CD14-positive monocyte (primary cell): ENCODE measurements around the gene MT1A. TPM values are rescaled to one million over a fixed set of nuclear protein-coding genes. Genes with fewer than 3 reads are reported as not detected.

ENCODE experiments used
- DNase-seq, 3 donors: peaks; one replicate each; pipeline ENCODE4 v3.0.0-alpha.2; 2011 to 2022
- H2AFZ ChIP-seq: 2 replicates; pipeline ENCODE4 v1.6.0; 2012; ENCODE audit warnings: mild to moderate bottlenecking, low read depth, low read length, inconsistent platforms; ENCODE audit not compliant: insufficient read depth, poor library complexity, severe bottlenecking
- H3K27ac ChIP-seq, 2 donors: 1 replicate in 1 of 2; 2 replicates in 1 of 2; pipeline ENCODE4 v1.5.1; 2012 to 2013; ENCODE audit warnings: low read length in 2 of 2, control low read depth in 1 of 2, inconsistent platforms in 1 of 2, low read depth in 1 of 2, mild to moderate bottlenecking in 1 of 2
- H3K27me3 ChIP-seq, 2 donors: one replicate each; pipeline versions ENCODE4 v1.6.0 to v1.6.1; 2011 to 2013; ENCODE audit warnings: low read length in 2 of 2; ENCODE audit not compliant: control insufficient read depth in 2 of 2, insufficient read depth in 2 of 2
- H3K36me3 ChIP-seq, 2 donors: replicated peaks in 1 of 2; 1 replicate in 1 of 2; 2 replicates in 1 of 2; pipeline versions ENCODE4 v1.5.1 to v1.6.1; 2012 to 2013; ENCODE audit warnings: low read length in 2 of 2, control low read depth in 1 of 2, inconsistent platforms in 1 of 2, mild to moderate bottlenecking in 1 of 2; ENCODE audit not compliant: insufficient read depth in 2 of 2, control insufficient read depth in 1 of 2
- H3K4me1 ChIP-seq, 2 donors: 1 replicate in 1 of 2; 2 replicates in 1 of 2; pipeline versions ENCODE4 v1.5.1 to v1.6.1; 2012 to 2013; ENCODE audit warnings: low read length in 2 of 2, control low read depth in 1 of 2, inconsistent platforms in 1 of 2, mild to moderate bottlenecking in 1 of 2, moderate library complexity in 1 of 2; ENCODE audit not compliant: insufficient read depth in 2 of 2, control insufficient read depth in 1 of 2
- H3K4me2 ChIP-seq: replicated peaks from 2 replicates; pipeline ENCODE3; 2012; ENCODE audit warnings: low read length, moderate library complexity, mild to moderate bottlenecking; ENCODE audit not compliant: poor library complexity, severe bottlenecking; ENCODE audit errors: extremely low read depth
- H3K4me3 ChIP-seq, 3 experiments: fragments of 200-600 bp in 1 of 3; sonication (generic) in 1 of 3; replicated peaks in 1 of 3; 1 replicate in 2 of 3; 2 replicates in 1 of 3; pipeline ENCODE4 v1.5.1; 2011 to 2013; ENCODE audit warnings: low read length in 3 of 3, mild to moderate bottlenecking in 3 of 3, control low read depth in 2 of 3, low read depth in 2 of 3, inconsistent platforms in 1 of 3, moderate library complexity in 1 of 3
- H3K79me2 ChIP-seq: 2 replicates; pipeline ENCODE4 v1.6.0; 2012; ENCODE audit warnings: mild to moderate bottlenecking, control low read depth, inconsistent platforms, low read length, moderate library complexity; ENCODE audit not compliant: insufficient read depth
- H3K9ac ChIP-seq: 2 replicates; pipeline ENCODE4 v1.6.0; 2017; ENCODE audit warnings: low read length, mild to moderate bottlenecking; ENCODE audit not compliant: insufficient read depth, poor library complexity, severe bottlenecking
- H3K9me3 ChIP-seq, 2 donors: replicated peaks in 1 of 2; 1 replicate in 1 of 2; 2 replicates in 1 of 2; pipeline versions ENCODE4 v1.5.1 to v1.6.1; 2012 to 2013; ENCODE audit warnings: low read length in 2 of 2, control low read depth in 1 of 2; ENCODE audit not compliant: control insufficient read depth in 1 of 2, insufficient read depth in 1 of 2
- H4K20me1 ChIP-seq: 2 replicates; pipeline ENCODE4 v1.6.0; 2012; ENCODE audit warnings: mild to moderate bottlenecking, low read length, control low read depth, moderate library complexity; ENCODE audit not compliant: insufficient read depth
- H3K27ac Mint-ChIP-seq, 7 donors: one replicate each; pipeline ENCODE4 v1.8.0; 2020; ENCODE audit warnings: mild to moderate bottlenecking in 7 of 7, mixed read lengths in 7 of 7, moderate library complexity in 6 of 7, inconsistent platforms in 2 of 7
- H3K27me3 Mint-ChIP-seq, 3 donors: one replicate each; pipeline ENCODE4 v1.8.0; 2021 to 2022; ENCODE audit warnings: low read depth in 3 of 3, mild to moderate bottlenecking in 3 of 3, mixed read lengths in 3 of 3, moderate library complexity in 3 of 3, inconsistent platforms in 1 of 3
- H3K36me3 Mint-ChIP-seq, 2 donors: one replicate each; pipeline ENCODE4 v1.8.0; 2020; ENCODE audit warnings: mixed read lengths in 2 of 2, inconsistent platforms in 1 of 2, mild to moderate bottlenecking in 1 of 2
- H3K4me1 Mint-ChIP-seq: one replicate; pipeline ENCODE4 v1.8.0; 2020; ENCODE audit warnings: mild to moderate bottlenecking, mixed read lengths
- H3K4me3 Mint-ChIP-seq, 2 donors: one replicate each; pipeline ENCODE4 v1.8.0; 2020; ENCODE audit warnings: mild to moderate bottlenecking in 2 of 2, mixed read lengths in 2 of 2, moderate library complexity in 1 of 2
- H3K9me3 Mint-ChIP-seq, 7 donors: one replicate each; pipeline ENCODE4 v1.8.0; 2020 to 2022; ENCODE audit warnings: mixed read lengths in 7 of 7, mild to moderate bottlenecking in 6 of 7, moderate library complexity in 6 of 7, inconsistent platforms in 2 of 7
- CTCF ChIP-seq: fragments of 200-600 bp; IDR thresholded peaks from one replicate; pipeline ENCODE4 v1.8.0; 2022; ENCODE audit warnings: antibody characterized with exemption, mild to moderate bottlenecking
- WGBS: methylation state at CpG from one replicate; pipeline ENCODE4 v1.1.5; 2013; ENCODE audit warnings: missing lambda C conversion rate; ENCODE audit not compliant: insufficient coverage; 5-methylcytosine and 5-hydroxymethylcytosine counted together
- intact Hi-C, 2 donors: fragments of 100-400 bp; cut with micrococcal nuclease; formaldehyde crosslinking; loops; one replicate each; pipeline versions ENCODE4 v1.15.0 to v1.15.1; 2023
- polyA plus RNA-seq, 3 donors: library from polyadenylated mRNA; depleted of rRNA in 1 of 3; unstranded in 2 of 3; stranded (reverse) in 1 of 3; fragments of 300-500 nt in 2 of 3; fragments of >200 nt in 1 of 3; fragmentation: Illumina TruSeq in 2 of 3; gene quantifications; 1 replicate in 2 of 3; 2 replicates in 1 of 3; pipeline ENCODE4 v1.2.3, GENCODE V29; 2012 to 2021

Gene MT1A
- polyA plus RNA-seq, 3 donors, result not detected

- Mint-ChIP-seq H3K27ac (no peak overlapping the region), H3K9me3 (peaks cover 0 to 11% (median 2%) of the 10 kb centered on the region in 7 donors), H3K4me3 (peak overlapping the region; percentile 71 to 87), H3K4me1 (peaks cover 9% of the 10 kb centered on the region), H3K27me3 (peaks cover 62 to 72% (median 70%) of the 10 kb centered on the region in 3 donors), H3K36me3 (peaks cover 5% of the 10 kb centered on the region in 2 donors)
- Histone ChIP-seq H3K36me3 (no peaks in the 10 kb centered on the region), H3K9ac (no peak overlapping the region), H2AFZ (peak overlapping the region; percentile 21), H3K4me1 (peaks cover 0 to 5% of the 10 kb centered on the region in 2 donors), H3K79me2 (no peaks in the 10 kb centered on the region), H4K20me1 (no peaks in the 10 kb centered on the region), H3K4me2 (peak overlapping the region; percentile 36), H3K27ac (no peak overlapping the region), H3K9me3 (peaks cover 0 to 11% of the 10 kb centered on the region in 2 donors), H3K27me3 (peaks cover 25 to 66% of the 10 kb centered on the region in 2 donors), H3K4me3 (peak overlapping the region in 1 of 3 experiments; percentile 42)
- no peak for TF ChIP-seq CTCF
- 2% methylated on average over 25 of the region's 32 CpGs for WGBS
- no peak for DNase-seq
- intact Hi-C loops, result no loop called here
These were observed 37.3 kb downstream of the MT1A start for GRCh38 chr16:56675685-56676210.

- Histone ChIP-seq H4K20me1 (no peaks in the 10 kb centered on the region), H3K4me1 (peaks cover 6 to 12% of the 10 kb centered on the region in 2 donors), H3K9ac (no peak overlapping the region), H3K27me3 (peaks cover 20 to 49% of the 10 kb centered on the region in 2 donors), H2AFZ (no peak overlapping the region), H3K4me2 (no peak overlapping the region), H3K36me3 (no peaks in the 10 kb centered on the region), H3K9me3 (peaks cover 0 to 11% of the 10 kb centered on the region in 2 donors), H3K79me2 (no peaks in the 10 kb centered on the region), H3K4me3 (no peak overlapping the region), H3K27ac (no peak overlapping the region)
- H3K4me1 Mint-ChIP-seq, result peaks cover 17% of the 10 kb centered on the region
- WGBS, result 83% methylated on average over 2 of the region's 3 CpGs
- peak overlapping the region in 1 of 2 donors; percentile 87 for H3K4me3 Mint-ChIP-seq
- DNase-seq, result no peak
- peaks cover 0 to 11% (median 0%) of the 10 kb centered on the region in 7 donors for H3K9me3 Mint-ChIP-seq
- intact Hi-C loops, result no loop called here
- H3K36me3 Mint-ChIP-seq, result peaks cover 5% of the 10 kb centered on the region in 2 donors
- no peak for TF ChIP-seq CTCF
- no peak overlapping the region for H3K27ac Mint-ChIP-seq
- peaks cover 52 to 57% (median 56%) of the 10 kb centered on the region in 3 donors for H3K27me3 Mint-ChIP-seq
These were observed 39.0 kb downstream of the MT1A start for GRCh38 chr16:56677474-56677873.
